Neural progenitor cell (in vitro differentiated cells): ENCODE measurements around the gene RALBP1. TPM values are rescaled to one million over a fixed set of nuclear protein-coding genes. Genes with fewer than 3 reads are reported as not detected.

ENCODE experiments used
- DNase-seq: peaks from one replicate; pipeline ENCODE4 v3.0.0-alpha.2; 2016; ENCODE audit warnings: low spot score
- H2AFZ ChIP-seq: fragments of 200-600 bp; sonication (generic); replicated peaks from 2 replicates; pipeline ENCODE4 v1.6.1; 2016; ENCODE audit warnings: antibody characterized with exemption
- H3F3A ChIP-seq: fragments of 200-600 bp; sonication (generic); 2 replicates; pipeline ENCODE4 v1.6.1; 2016; ENCODE audit warnings: antibody characterized with exemption, low read depth
- H3K27ac ChIP-seq: fragments of 200-600 bp; sonication (generic); 2 replicates; pipeline ENCODE4 v1.5.1; 2016; ENCODE audit warnings: mild to moderate bottlenecking
- H3K27me3 ChIP-seq: fragments of 200-600 bp; sonication (generic); 2 replicates; pipeline ENCODE4 v1.6.1; 2016; ENCODE audit warnings: mild to moderate bottlenecking, moderate library complexity
- H3K36me3 ChIP-seq: fragments of 200-600 bp; sonication (generic); 2 replicates; pipeline ENCODE4 v1.5.1; 2016
- H3K4me1 ChIP-seq: fragments of 200-600 bp; sonication (generic); 2 replicates; pipeline ENCODE4 v1.6.1; 2016; ENCODE audit warnings: mixed run types
- H3K4me2 ChIP-seq: fragments of 200-600 bp; sonication (generic); 2 replicates; pipeline ENCODE4 v1.6.1; 2016
- H3K4me3 ChIP-seq: fragments of 200-600 bp; sonication (generic); 2 replicates; pipeline ENCODE4 v1.5.1; 2016
- H3K79me2 ChIP-seq: fragments of 200-600 bp; sonication (generic); 2 replicates; pipeline ENCODE4 v1.6.1; 2016; ENCODE audit warnings: low read depth
- H3K9ac ChIP-seq: fragments of 200-600 bp; sonication (generic); 2 replicates; pipeline ENCODE4 v1.6.1; 2016
- H3K9me3 ChIP-seq: fragments of 200-600 bp; sonication (generic); 2 replicates; pipeline ENCODE4 v1.5.1; 2016; ENCODE audit warnings: low read depth
- H4K20me1 ChIP-seq: fragments of 200-600 bp; sonication (generic); 2 replicates; pipeline ENCODE4 v1.6.1; 2016; ENCODE audit warnings: low read depth
- H3K27ac Mint-ChIP-seq: 3 replicates; pipeline ENCODE4 v1.8.0; 2021; ENCODE audit warnings: mixed read lengths
- H3K27me3 Mint-ChIP-seq: 2 replicates; pipeline ENCODE4 v1.8.0; 2022; ENCODE audit warnings: low read depth, mild to moderate bottlenecking, inconsistent platforms, moderate library complexity, mixed read lengths; ENCODE audit not compliant: insufficient read depth
- H3K36me3 Mint-ChIP-seq: 3 replicates; pipeline ENCODE4 v1.8.0; 2021; ENCODE audit warnings: mixed read lengths
- H3K4me1 Mint-ChIP-seq: 3 replicates; pipeline ENCODE4 v1.8.0; 2021; ENCODE audit warnings: mixed read lengths
- H3K4me3 Mint-ChIP-seq: 3 replicates; pipeline ENCODE4 v1.8.0; 2021; ENCODE audit warnings: mild to moderate bottlenecking, moderate library complexity, mixed read lengths
- H3K9me3 Mint-ChIP-seq: 3 replicates; pipeline ENCODE4 v1.8.0; 2020; ENCODE audit warnings: mixed read lengths
- CTCF ChIP-seq: fragments of 200-600 bp; sonication (generic); IDR thresholded peaks from 2 replicates; pipeline ENCODE4 v1.5.1; 2017; ENCODE audit warnings: antibody characterized with exemption, mild to moderate bottlenecking
- EZH2 ChIP-seq: fragments of 200-600 bp; sonication (generic); IDR thresholded peaks from 2 replicates; pipeline ENCODE4 v1.6.1; 2017; ENCODE audit warnings: antibody characterized with exemption, mild to moderate bottlenecking, moderate library complexity
- EZH2phosphoT487 ChIP-seq: fragments of 200-600 bp; sonication (generic); IDR thresholded peaks from 2 replicates; pipeline ENCODE4 v1.6.1; 2017; ENCODE audit warnings: antibody characterized with exemption
- total RNA-seq: library from RNA; depleted of rRNA; stranded (reverse); fragments of >200 nt; gene quantifications from 2 replicates; pipeline ENCODE4 v1.2.3, GENCODE V29; 2015; ENCODE audit warnings: low replicate concordance

Gene RALBP1
- total RNA-seq, 1 donor from 2014 or later, result 61.5 TPM

DNA sequence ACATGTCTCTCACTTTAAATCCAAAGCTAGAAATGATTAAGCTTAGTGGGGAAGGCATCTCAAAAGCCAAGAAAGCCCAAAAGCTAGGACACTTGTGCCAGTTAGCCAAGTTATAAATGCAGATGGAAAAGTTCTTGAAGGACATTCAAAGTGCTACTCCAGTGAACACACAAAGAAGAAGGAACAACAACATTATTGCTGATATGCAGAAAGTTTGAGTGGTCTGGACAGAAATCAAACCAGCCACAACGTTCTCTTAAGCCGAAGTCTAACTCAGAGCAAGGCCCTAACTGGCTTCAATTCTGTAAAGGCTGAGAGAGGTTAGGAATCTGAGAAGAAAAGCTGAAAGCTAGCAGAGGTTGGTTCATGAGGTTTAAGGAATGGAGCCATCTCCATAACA is 90.1 kb downstream of the RALBP1 start:
- Mint-ChIP-seq H3K36me3 (peaks cover 34% of the 10 kb centered on the region), H3K4me1 (no peaks in the 10 kb centered on the region), H3K27me3 (no peaks in the 10 kb centered on the region), H3K9me3 (no peaks in the 10 kb centered on the region), H3K4me3 (no peak overlapping the region), H3K27ac (no peak overlapping the region)
- DNase-seq, result no peak
- H3K4me2 ChIP-seq, result no peak overlapping the region
- no peak overlapping the region for H3K9ac ChIP-seq
- peaks cover 6% of the 10 kb centered on the region for H3K36me3 ChIP-seq
- no peaks in the 10 kb centered on the region for H3K9me3 ChIP-seq
- TF ChIP-seq CTCF, result no peak
- no peak for TF ChIP-seq EZH2
- no peak for TF ChIP-seq EZH2phosphoT487
- H3K4me3 ChIP-seq, result no peak overlapping the region
- no peaks in the 10 kb centered on the region for H4K20me1 ChIP-seq
- H3K79me2 ChIP-seq, result no peaks in the 10 kb centered on the region
- H3K4me1 ChIP-seq, result no peaks in the 10 kb centered on the region
- H3K27me3 ChIP-seq, result no peaks in the 10 kb centered on the region
- no peaks in the 10 kb centered on the region for H3F3A ChIP-seq
- H2AFZ ChIP-seq, result no peak overlapping the region
- no peak overlapping the region for H3K27ac ChIP-seq

DNA sequence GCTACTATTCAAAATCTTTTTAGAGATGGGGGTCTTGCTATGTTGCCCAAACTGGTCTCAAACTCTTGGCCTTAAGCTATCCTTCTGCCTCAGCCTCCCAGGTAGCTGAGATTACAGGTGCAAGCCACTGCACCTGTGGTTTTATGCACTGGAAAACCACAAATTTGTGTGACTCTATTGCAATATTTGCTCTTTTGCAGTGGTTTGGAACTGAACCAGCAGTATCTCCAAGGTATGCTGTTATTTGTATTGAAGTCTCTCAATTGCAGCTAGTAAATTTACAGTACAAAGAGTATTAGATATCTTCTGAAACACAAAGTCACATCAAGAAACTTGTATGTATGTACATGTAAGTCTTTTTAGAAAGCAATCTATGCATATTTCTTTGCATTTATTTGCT is 92.9 kb downstream of the RALBP1 start:
- Histone ChIP-seq H3K9ac (no peak overlapping the region), H3K27me3 (no peaks in the 10 kb centered on the region), H3K9me3 (no peaks in the 10 kb centered on the region), H3F3A (no peaks in the 10 kb centered on the region), H2AFZ (no peak overlapping the region), H4K20me1 (no peaks in the 10 kb centered on the region), H3K27ac (no peak overlapping the region), H3K79me2 (no peaks in the 10 kb centered on the region), H3K4me2 (no peak overlapping the region), H3K36me3 (peaks cover 6% of the 10 kb centered on the region), H3K4me3 (no peak overlapping the region), H3K4me1 (no peaks in the 10 kb centered on the region)
- H3K9me3 Mint-ChIP-seq, result no peaks in the 10 kb centered on the region
- DNase-seq, result no peak
- H3K4me1 Mint-ChIP-seq, result no peaks in the 10 kb centered on the region
- H3K4me3 Mint-ChIP-seq, result no peak overlapping the region
- no peaks in the 10 kb centered on the region for H3K27me3 Mint-ChIP-seq
- no peak overlapping the region for H3K27ac Mint-ChIP-seq
- TF ChIP-seq EZH2 (no peak), CTCF (no peak), EZH2phosphoT487 (no peak)
- peaks cover 29% of the 10 kb centered on the region for H3K36me3 Mint-ChIP-seq

DNA sequence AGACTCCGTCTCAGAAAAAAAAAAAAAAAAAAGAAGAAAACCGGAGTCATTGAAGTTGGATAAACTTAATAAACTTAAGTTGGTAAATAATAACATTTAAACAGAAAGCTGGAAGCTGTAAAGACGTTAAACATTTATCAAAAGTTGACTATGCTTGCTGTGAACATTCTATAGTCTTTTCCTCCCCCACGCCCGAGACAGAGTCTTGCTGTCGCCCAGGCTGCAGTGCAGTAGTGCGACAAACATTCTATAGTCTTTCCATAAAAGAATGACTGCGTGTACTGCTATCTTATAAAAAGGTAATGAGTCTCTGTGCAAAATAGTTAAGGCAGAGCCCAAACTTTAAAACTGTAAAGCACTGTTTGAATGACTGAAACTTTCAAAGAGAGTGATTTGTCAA is 93.9 kb downstream of the RALBP1 start:
- Histone ChIP-seq H3F3A (no peaks in the 10 kb centered on the region), H3K27me3 (no peaks in the 10 kb centered on the region), H3K4me2 (no peak overlapping the region), H3K4me1 (no peaks in the 10 kb centered on the region), H3K36me3 (peaks cover 6% of the 10 kb centered on the region), H3K4me3 (no peak overlapping the region), H4K20me1 (no peaks in the 10 kb centered on the region), H3K79me2 (no peaks in the 10 kb centered on the region), H3K9ac (no peak overlapping the region), H3K27ac (no peak overlapping the region), H3K9me3 (no peaks in the 10 kb centered on the region), H2AFZ (no peak overlapping the region)
- H3K27me3 Mint-ChIP-seq, result no peaks in the 10 kb centered on the region
- no peaks in the 10 kb centered on the region for H3K9me3 Mint-ChIP-seq
- H3K4me1 Mint-ChIP-seq, result no peaks in the 10 kb centered on the region
- peaks cover 25% of the 10 kb centered on the region for H3K36me3 Mint-ChIP-seq
- H3K27ac Mint-ChIP-seq, result no peak overlapping the region
- TF ChIP-seq EZH2 (no peak), EZH2phosphoT487 (no peak), CTCF (no peak)
- no peak overlapping the region for H3K4me3 Mint-ChIP-seq
- no peak for DNase-seq

DNA sequence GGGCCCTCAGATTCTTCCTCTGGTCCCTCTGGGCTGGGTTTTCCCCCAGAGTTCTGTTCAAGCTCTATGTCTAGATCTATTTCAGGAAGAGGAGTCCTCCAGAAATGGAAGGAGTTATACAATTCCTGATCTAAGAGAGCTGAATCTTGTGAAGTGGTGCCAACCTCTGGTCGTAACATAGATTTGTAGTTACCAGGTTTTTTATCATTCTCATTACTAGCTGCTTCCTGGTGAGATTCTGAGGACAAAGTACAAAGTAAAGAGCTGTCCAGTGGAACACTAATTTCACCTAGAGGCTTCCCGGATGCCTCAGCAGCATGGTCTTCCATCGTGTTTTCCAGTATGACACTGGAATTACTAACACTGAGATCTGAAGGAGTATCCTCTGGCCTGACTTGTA is 94.9 kb downstream of the RALBP1 start:
- Histone ChIP-seq H3K79me2 (no peaks in the 10 kb centered on the region), H3K4me2 (no peak overlapping the region), H4K20me1 (no peaks in the 10 kb centered on the region), H3K27me3 (no peaks in the 10 kb centered on the region), H3K36me3 (peaks cover 6% of the 10 kb centered on the region), H3K4me3 (no peak overlapping the region), H3K9ac (no peak overlapping the region), H3K4me1 (no peaks in the 10 kb centered on the region), H3K9me3 (no peaks in the 10 kb centered on the region), H3K27ac (no peak overlapping the region), H2AFZ (no peak overlapping the region), H3F3A (no peaks in the 10 kb centered on the region)
- Mint-ChIP-seq H3K4me3 (no peak overlapping the region), H3K4me1 (no peaks in the 10 kb centered on the region), H3K9me3 (no peaks in the 10 kb centered on the region), H3K27ac (no peak overlapping the region), H3K27me3 (no peaks in the 10 kb centered on the region), H3K36me3 (peaks cover 28% of the 10 kb centered on the region)
- no peak for DNase-seq
- TF ChIP-seq EZH2phosphoT487, result no peak
- no peak for TF ChIP-seq EZH2
- no peak for TF ChIP-seq CTCF
